Activated T-cell treated with anti-CD3 and anti-CD28 coated beads for 1 hour (primary cell): Measurements from ENCODE around the gene PMEPA1.

Experiments used
- DNase-seq: peaks from one replicate; pipeline ENCODE4 v3.0.0-alpha.2; 2020; ENCODE audit warnings: low read depth

The PMEPA1 gene

GRCh38 chr20:57609086-57609841 lies 100.6 kb downstream of the PMEPA1 start:
- no peak for DNase-seq

DNA sequence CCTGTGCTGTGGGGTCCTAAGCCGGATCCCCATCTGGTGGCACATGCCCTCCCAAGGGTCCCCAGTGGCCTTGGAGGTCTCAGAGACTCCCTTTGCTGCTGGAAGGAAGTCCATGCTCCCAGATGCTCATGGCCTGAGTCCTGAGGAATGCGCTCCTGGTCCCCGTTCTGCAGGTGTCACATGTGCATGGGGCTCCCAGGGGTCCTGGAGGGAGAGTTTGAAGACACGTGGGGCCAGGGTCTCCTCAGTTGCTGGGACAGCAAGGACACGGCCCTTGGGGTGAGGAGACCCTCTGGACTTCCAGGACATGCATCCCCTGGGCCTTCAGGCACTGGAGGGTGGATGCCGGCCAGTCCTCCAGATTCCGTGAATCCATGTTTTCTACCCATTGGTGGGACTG lies 101.3 kb downstream of the PMEPA1 start:
- no peak for DNase-seq

GRCh38 chr20:57605878-57606277 lies 103.9 kb downstream of the PMEPA1 start:
- no peak for DNase-seq

DNA sequence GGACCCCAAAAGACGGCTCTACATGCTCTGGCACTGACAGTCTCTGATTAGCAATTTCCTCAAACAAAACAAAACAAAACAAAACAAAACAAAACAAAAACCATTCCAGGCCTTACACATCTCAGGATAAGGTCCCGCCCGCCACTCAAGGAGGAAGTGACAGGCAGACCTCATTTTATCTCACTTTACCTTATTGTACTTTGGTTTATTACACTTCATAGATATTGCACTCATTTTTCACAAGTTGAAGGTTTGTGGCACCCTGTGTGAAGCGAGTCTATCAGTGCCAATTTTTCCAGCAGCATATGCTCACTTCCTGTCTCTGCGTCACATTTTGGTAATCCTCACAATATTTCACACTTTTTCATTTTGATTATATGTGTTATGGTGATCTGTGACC lies 104.8 kb downstream of the PMEPA1 start:
- DNase-seq = no peak

GRCh38 chr20:57603120-57603519 lies 106.7 kb downstream of the PMEPA1 start:
- DNase-seq = no peak

DNA sequence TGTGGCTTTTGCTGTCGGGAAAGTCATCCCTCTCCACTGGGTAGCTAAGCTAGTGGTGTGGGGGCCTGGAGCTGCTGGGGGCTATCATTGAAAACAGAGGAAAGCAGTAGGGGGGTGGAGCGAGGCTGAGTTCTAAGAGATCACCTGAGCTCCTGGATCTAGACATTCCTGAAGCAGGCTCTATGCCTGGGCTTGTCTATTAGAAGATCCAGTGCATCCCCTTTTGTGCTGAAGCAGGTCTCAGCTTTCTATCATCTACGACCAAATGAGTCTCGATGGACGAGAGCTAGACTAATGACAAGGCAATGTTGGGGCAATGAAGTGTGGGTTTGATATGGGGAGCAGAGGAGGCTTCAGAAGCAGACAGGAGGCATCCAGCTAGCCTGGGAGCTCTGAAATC lies 108.1 kb downstream of the PMEPA1 start:
- no peak for DNase-seq

DNA sequence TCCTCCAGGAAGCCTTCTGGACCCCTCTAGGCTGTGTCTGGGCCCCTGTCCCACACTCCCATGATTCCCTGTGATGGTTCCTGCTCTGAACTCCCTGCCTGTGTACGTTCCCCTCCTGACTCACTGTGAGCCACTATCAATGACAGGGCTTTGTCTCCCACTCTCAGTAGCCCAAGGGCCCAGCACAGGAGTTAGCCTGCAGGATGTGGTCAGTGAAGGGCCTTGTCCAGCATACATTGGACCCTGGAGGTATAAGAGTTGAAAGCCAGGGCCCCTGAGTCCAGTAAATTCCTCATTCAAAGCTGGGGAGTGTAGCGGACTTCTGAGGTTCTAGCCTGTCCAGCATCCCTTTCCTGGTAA lies 108.6 kb downstream of the PMEPA1 start:
- no peak for DNase-seq

DNA sequence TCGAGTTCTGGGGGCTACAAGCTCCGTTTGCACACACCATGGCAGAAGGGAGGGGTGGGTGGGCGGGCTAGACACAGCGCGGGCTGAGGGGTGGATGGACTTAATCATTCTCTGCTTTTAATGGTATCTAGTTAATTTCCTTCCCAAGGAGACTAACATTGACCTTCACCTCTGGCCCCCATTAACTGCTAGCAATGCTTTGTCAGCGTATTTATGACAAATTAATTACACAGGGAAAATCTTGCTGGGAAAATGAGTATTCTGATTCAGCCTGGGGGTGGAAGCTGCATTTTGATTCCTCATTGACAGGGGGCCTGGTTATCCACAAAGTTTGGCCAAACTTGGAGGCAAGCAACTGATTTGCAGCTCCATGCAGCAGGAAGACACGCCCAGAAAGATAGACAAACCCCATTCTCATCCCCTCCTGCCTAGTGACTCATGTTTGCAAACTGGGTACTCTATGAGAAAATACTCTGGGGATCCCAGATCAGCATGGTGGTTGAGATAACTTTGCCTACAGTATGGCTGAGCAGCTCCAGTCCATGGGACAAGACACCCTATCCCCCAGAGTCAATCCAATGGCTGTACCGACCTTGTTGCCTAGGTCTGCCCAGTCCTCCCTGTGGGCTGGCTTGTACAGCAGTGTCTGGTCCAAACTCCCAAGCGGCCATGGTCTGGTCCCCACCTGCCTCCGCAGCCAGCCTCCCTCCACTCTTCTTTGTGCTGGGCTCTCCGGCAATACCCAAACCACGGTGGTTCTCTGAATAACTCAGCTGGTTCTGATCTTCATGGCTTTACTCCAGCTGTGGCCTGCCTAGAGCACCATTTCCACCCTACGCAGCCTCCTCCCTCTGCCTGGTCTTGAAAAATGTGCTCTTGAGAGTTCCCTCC lies 109.2 kb downstream of the PMEPA1 start:
- no peak for DNase-seq

DNA sequence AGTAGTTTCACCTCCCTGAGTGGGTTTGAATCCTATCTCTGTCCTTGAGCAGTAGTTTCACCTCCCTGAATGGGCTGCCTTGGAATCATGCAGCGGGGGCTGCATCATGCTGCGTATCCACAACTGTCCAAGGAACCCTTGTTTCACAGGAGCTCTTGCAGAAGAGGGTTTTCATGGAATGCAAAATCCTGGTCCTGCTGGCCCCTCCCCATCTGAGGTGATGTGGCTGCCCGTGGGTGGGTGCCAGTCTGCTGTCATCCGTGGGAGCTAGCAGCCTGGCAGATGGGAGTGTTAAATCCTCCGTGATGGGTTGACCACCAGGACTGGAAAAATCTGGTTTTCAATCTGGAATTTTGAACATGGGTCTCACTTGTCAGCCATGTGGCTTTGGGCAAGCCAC lies 111.3 kb downstream of the PMEPA1 start:
- DNase-seq = no peak
